IMR-90 (cell line): ENCODE data around the gene ZNF768. TPM values are rescaled to one million over a fixed set of nuclear protein-coding genes. Genes with fewer than 3 reads are reported as not detected.

Experiments used
- ATAC-seq: fragments of 200-7000 bp; cut with Tn5 transposase; 2 replicates; pipeline ENCODE4 v1.9.1; 2020; ENCODE audit warnings: low read depth, mild to moderate bottlenecking, moderate library complexity
- BruUV-seq: library from RNA; stranded (reverse); fragments of 400-500 nt; replicated peaks from 2 replicates; lab custom pipeline; 2021; lab: Mats Ljungman, UMichigan
- CTCF ChIA-PET: fragments of 300-600 bp; formaldehyde crosslinking; extraction: SDS; loops from one replicate; lab custom pipeline; 2021; ENCODE audit warnings: antibody characterized with exemption; lab: Yijun Ruan, JAX
- POLR2A ChIA-PET: fragments of 300-600 bp; sonication (Branson Sonifier 250); formaldehyde crosslinking; loops from one replicate; lab custom pipeline; 2022; ENCODE audit warnings: antibody characterized with exemption; ENCODE audit not compliant: unreplicated experiment; lab: Charles Lee
- DNase-seq: peaks from one replicate; pipeline ENCODE4 v3.0.0; 2013
- H2AFZ ChIP-seq: replicated peaks from 2 replicates; pipeline ENCODE3; 2013; ENCODE audit warnings: low read length, mild to moderate bottlenecking; ENCODE audit not compliant: poor library complexity
- H2AK5ac ChIP-seq: 2 replicates; pipeline ENCODE4 v1.6.1; 2013; ENCODE audit warnings: low read depth, low read length, inconsistent platforms
- H2AK9ac ChIP-seq: replicated peaks from 2 replicates; pipeline ENCODE3; 2013; ENCODE audit warnings: mild to moderate bottlenecking, low read depth, low read length, moderate library complexity; ENCODE audit not compliant: poor library complexity
- H2BK120ac ChIP-seq: 2 replicates; pipeline ENCODE4 v1.6.1; 2013; ENCODE audit warnings: low read depth, low read length, inconsistent platforms
- H2BK15ac ChIP-seq: 3 replicates; pipeline ENCODE4 v1.6.1; 2013; ENCODE audit warnings: low read depth, low read length, inconsistent platforms
- H2BK20ac ChIP-seq: 2 replicates; pipeline ENCODE4 v1.6.1; 2013; ENCODE audit warnings: low read depth, mild to moderate bottlenecking, inconsistent platforms, low read length, moderate library complexity
- H2BK5ac ChIP-seq: 2 replicates; pipeline ENCODE4 v1.6.1; 2013; ENCODE audit warnings: mild to moderate bottlenecking, low read depth, low read length, inconsistent platforms; ENCODE audit not compliant: poor library complexity, severe bottlenecking
- H3K14ac ChIP-seq: replicated peaks from 2 replicates; pipeline ENCODE4 v1.6.1; 2013; ENCODE audit warnings: low read depth, low read length, inconsistent platforms
- H3K18ac ChIP-seq: 2 replicates; pipeline ENCODE4 v1.6.1; 2013; ENCODE audit warnings: low read depth, low read length, control low read depth
- H3K23ac ChIP-seq: 2 replicates; pipeline ENCODE4 v1.6.1; 2013; ENCODE audit warnings: low read depth, low read length, inconsistent platforms
- H3K27ac ChIP-seq: 2 replicates; pipeline ENCODE4 v1.5.1; 2013; ENCODE audit warnings: mild to moderate bottlenecking, control low read depth, low read length; ENCODE audit not compliant: insufficient read depth
- H3K27me3 ChIP-seq: 2 replicates; pipeline ENCODE4 v1.6.1; 2013; ENCODE audit warnings: low read length; ENCODE audit not compliant: control insufficient read depth, insufficient read depth
- H3K36me3 ChIP-seq: 2 replicates; pipeline ENCODE4 v1.6.1; 2013; ENCODE audit warnings: low read length, mixed read lengths; ENCODE audit not compliant: control insufficient read depth, insufficient read depth
- H3K4ac ChIP-seq: 2 replicates; pipeline ENCODE4 v1.6.1; 2013; ENCODE audit warnings: low read depth, low read length, inconsistent platforms
- H3K4me1 ChIP-seq: 2 replicates; pipeline ENCODE4 v1.6.1; 2013; ENCODE audit warnings: low read length, mixed read lengths; ENCODE audit not compliant: control insufficient read depth, insufficient read depth
- H3K4me2 ChIP-seq: 2 replicates; pipeline ENCODE4 v1.6.1; 2013; ENCODE audit warnings: low read depth, mild to moderate bottlenecking, control low read depth, low read length, moderate library complexity
- H3K4me3 ChIP-seq: 2 replicates; pipeline ENCODE4 v1.5.1; 2013; ENCODE audit warnings: low read depth, mild to moderate bottlenecking, control low read depth, low read length, moderate library complexity; ENCODE audit not compliant: insufficient read depth
- H3K56ac ChIP-seq: 2 replicates; pipeline ENCODE4 v1.6.1; 2013; ENCODE audit warnings: low read length, inconsistent platforms; ENCODE audit not compliant: insufficient read depth; ENCODE audit errors: extremely low read depth
- H3K79me1 ChIP-seq, 2 experiments: 2 replicates each; pipeline ENCODE4 v1.6.1; 2013; ENCODE audit warnings: low read length in 2 of 2, inconsistent platforms in 1 of 2, low read depth in 1 of 2
- H3K9ac ChIP-seq: 2 replicates; pipeline ENCODE4 v1.6.1; 2013; ENCODE audit warnings: low read depth, low read length, control low read depth
- H3K9me1 ChIP-seq: 2 replicates; pipeline ENCODE4 v1.6.1; 2013; ENCODE audit warnings: low read length, inconsistent platforms; ENCODE audit not compliant: insufficient read depth
- H3K9me3 ChIP-seq: 2 replicates; pipeline ENCODE4 v1.6.1; 2013; ENCODE audit warnings: low read length; ENCODE audit not compliant: control insufficient read depth, insufficient read depth
- H4K20me1 ChIP-seq: 2 replicates; pipeline ENCODE4 v1.6.1; 2013; ENCODE audit warnings: low read length, inconsistent platforms; ENCODE audit not compliant: insufficient read depth
- H4K5ac ChIP-seq: 2 replicates; pipeline ENCODE4 v1.6.1; 2013; ENCODE audit warnings: mild to moderate bottlenecking, low read depth, low read length, control low read depth
- H4K8ac ChIP-seq, 2 experiments: 2 replicates each; pipeline ENCODE4 v1.6.1; 2013; ENCODE audit warnings: low read depth in 2 of 2, low read length in 2 of 2, control low read depth in 1 of 2, inconsistent platforms in 1 of 2
- H4K91ac ChIP-seq: 2 replicates; pipeline ENCODE4 v1.6.1; 2013; ENCODE audit warnings: low read depth, low read length, inconsistent platforms; ENCODE audit not compliant: insufficient read depth
- CHD1 ChIP-seq: IDR thresholded peaks from 2 replicates; pipeline ENCODE4 v1.6.1; 2012; ENCODE audit warnings: low read depth, low read length, improper control_type of control experiment
- CTCF ChIP-seq: conservative IDR thresholded peaks from 2 replicates; pipeline ENCODE4 v1.5.1; 2012; ENCODE audit warnings: mild to moderate bottlenecking, low read depth, low read length, improper control_type of control experiment
- POLR2A ChIP-seq: IDR thresholded peaks from 2 replicates; pipeline ENCODE4 v1.6.1; 2012; ENCODE audit warnings: mild to moderate bottlenecking, low read depth, low read length
- RCOR1 ChIP-seq: IDR thresholded peaks from 2 replicates; pipeline ENCODE4 v1.6.1; 2012; ENCODE audit warnings: mild to moderate bottlenecking, low read length, improper control_type of control experiment; ENCODE audit not compliant: insufficient replicate concordance
- USF2 ChIP-seq: fragments of 150-350 bp; IDR thresholded peaks from 2 replicates; pipeline ENCODE4 v1.6.1; 2017; ENCODE audit warnings: mild to moderate bottlenecking, antibody characterized with exemption, low read length, low read depth
- WGBS, 2 experiments: methylation state at CpG; one replicate each; pipeline versions ENCODE4 v1.1.5 to v1.1.7; 2013; ENCODE audit warnings: missing lambda C conversion rate in 2 of 2; ENCODE audit not compliant: insufficient read length in 1 of 2; ENCODE audit errors: extremely low coverage in 2 of 2; 5-methylcytosine and 5-hydroxymethylcytosine counted together
- dilution Hi-C: fragments of 300-500 bp; cut with HindIII; formaldehyde crosslinking; loops from one replicate; pipeline ENCODE4 v1.14.3; 2018; ENCODE audit warnings: low sequenced_read_pairs; ENCODE audit not compliant: unreplicated experiment
- in situ Hi-C: fragments of 300-500 bp; cut with MboI; formaldehyde crosslinking; loops from 3 replicates; pipeline ENCODE4 v1.14.3; 2019; ENCODE audit warnings: low sequenced_read_pairs, inconsistent platforms, mixed read lengths
- intact Hi-C: fragments of 100-400 bp; cut with micrococcal nuclease; formaldehyde crosslinking; loops from 2 replicates; pipeline ENCODE4 v1.10.0; 2022
- polyA plus RNA-seq, 3 experiments: library from polyadenylated mRNA; depleted of rRNA; stranded (reverse); fragments of >200 nt; gene quantifications; 2 replicates each; pipeline ENCODE4 v1.2.3, GENCODE V29; 2012; ENCODE audit warnings: low replicate concordance in 1 of 3
- total RNA-seq: library from RNA; depleted of rRNA; stranded (reverse); fragments of >200 nt; gene quantifications from 2 replicates; pipeline ENCODE4 v1.2.3, GENCODE V29; 2012

The ZNF768 gene
- total and polyA plus RNA-seq, 2 of the 4 experiments (the other 2 are of a cell fraction): 9.3 to 22.1 TPM

- H3K14ac ChIP-seq: no peak overlapping the region
- no peak overlapping the region for H3K27ac ChIP-seq
- H2AK9ac ChIP-seq: no peak overlapping the region
- no peaks in the 10 kb centered on the region for H3K9me3 ChIP-seq
- POLR2A ChIA-PET: no interaction called here
- no peak overlapping the region for H4K5ac ChIP-seq
- H4K91ac ChIP-seq: no peak overlapping the region
- BruUV-seq: no TSS peak
- dilution Hi-C loops (no loop called here), in situ Hi-C loops (no loop called here), intact Hi-C loops (no loop called here)
- no peak for DNase-seq
- no peak overlapping the region for H2BK15ac ChIP-seq
- no peak overlapping the region for H3K18ac ChIP-seq
- no peak overlapping the region for H3K4me2 ChIP-seq
- ATAC-seq: no peak
- 93% methylated on average over 3 of the region's 26 CpGs; no CpG with 5 or more reads in 1 of the 2 experiments for WGBS, 2 experiments
- no peaks in the 10 kb centered on the region; the same call in 1 of the 2 replicates for H3K27me3 ChIP-seq
- peaks cover 5% of the 10 kb centered on the region for H3K9me1 ChIP-seq
- CTCF ChIA-PET: no interaction called here
- no peak overlapping the region for H3K9ac ChIP-seq
- no peak overlapping the region for H3K4me3 ChIP-seq
- H2BK20ac ChIP-seq: no peak overlapping the region
- H3K36me3 ChIP-seq: peaks cover 9% of the 10 kb centered on the region; the same call in 1 of the 2 replicates
- H2BK120ac ChIP-seq: no peak overlapping the region
- H2BK5ac ChIP-seq: no peak overlapping the region
- TF ChIP-seq RCOR1 (no peak), CHD1 (no peak), USF2 (no peak), CTCF (no peak), POLR2A (no peak)
- H3K79me1 ChIP-seq: peaks cover 5 to 6% of the 10 kb centered on the region in 2 experiments; a peak in 3 of 4 replicates
- no peak overlapping the region for H3K4ac ChIP-seq
- H2AK5ac ChIP-seq: no peak overlapping the region
- peaks cover 5% of the 10 kb centered on the region for H3K4me1 ChIP-seq
- H3K56ac ChIP-seq: no peak overlapping the region
- H4K20me1 ChIP-seq: no peaks in the 10 kb centered on the region; the same call in 1 of the 2 replicates
- H2AFZ ChIP-seq: no peak overlapping the region
- H4K8ac ChIP-seq: no peak overlapping the region
- H3K23ac ChIP-seq: no peak overlapping the region
Measured at GRCh38 chr16:30523768-30524574, 2.4 kb downstream of the ZNF768 start.
